GM19043 (cell line): Measurements from ENCODE around the gene TTC3.

Experiments used
- ATAC-seq: cut with Tn5 transposase; IDR thresholded peaks from one replicate; pipeline ENCODE4 v1.9.1; 2021; ENCODE audit warnings: low read depth; ENCODE audit not compliant: unreplicated experiment

Gene TTC3

GRCh38 chr21:37058261-37058660, 14.8 kb upstream of the TTC3 start:
- ATAC-seq: no peak

- ATAC-seq: no peak
Observed at GRCh38 chr21:37059181-37059580, 13.9 kb upstream of the TTC3 start.

GRCh38 chr21:37060296-37060695, 12.8 kb upstream of the TTC3 start:
- no peak for ATAC-seq

GRCh38 chr21:37061926-37062592, 11.0 kb upstream of the TTC3 start:
- ATAC-seq: no peak

GRCh38 chr21:37062593-37062935, 10.5 kb upstream of the TTC3 start:
- no peak for ATAC-seq

- ATAC-seq: no peak
Observed at GRCh38 chr21:37063433-37063832, 9.6 kb upstream of the TTC3 start.

GRCh38 chr21:37064841-37065240, 8.2 kb upstream of the TTC3 start:
- no peak for ATAC-seq

GRCh38 chr21:37065561-37066177, 7.4 kb upstream of the TTC3 start:
- no peak for ATAC-seq

GRCh38 chr21:37071561-37072273, 1.3 kb upstream of the TTC3 start:
- ATAC-seq: no peak

GRCh38 chr21:37072274-37072987, 623 bp upstream of the TTC3 start:
- ATAC-seq: peak; percentile 32

GRCh38 chr21:37073417-37074196, 553 bp downstream of the TTC3 start:
- peak; percentile 24 for ATAC-seq

- no peak for ATAC-seq
Observed at GRCh38 chr21:37074197-37074510, 1.1 kb downstream of the TTC3 start.

- no peak for ATAC-seq
Observed at GRCh38 chr21:37074546-37074945, 1.5 kb downstream of the TTC3 start.

GRCh38 chr21:37075214-37075770, 2.2 kb downstream of the TTC3 start:
- no peak for ATAC-seq

- no peak for ATAC-seq
Observed at GRCh38 chr21:37076087-37076850, 3.2 kb downstream of the TTC3 start.

- ATAC-seq: no peak
Observed at GRCh38 chr21:37077403-37077802, 4.3 kb downstream of the TTC3 start.

- ATAC-seq: no peak
Observed at GRCh38 chr21:37079211-37079824, 6.3 kb downstream of the TTC3 start.

- ATAC-seq: no peak
Observed at GRCh38 chr21:37082375-37082774, 9.3 kb downstream of the TTC3 start.

GRCh38 chr21:37082856-37083528, 9.9 kb downstream of the TTC3 start:
- no peak for ATAC-seq
